NCI-H524 (cell line): ENCODE results near the gene SLC41A3.
"Not testable (repeated sequence)": the region's sequence is repeated elsewhere in the genome, so short reads cannot be mapped to it uniquely, and the experiment has no call there.

ENCODE experiments used
- DNase-seq, 2 experiments: peaks; one replicate each; lab custom pipeline; 2025; lab: John Stamatoyannopoulos, UW

Gene SLC41A3

DNA sequence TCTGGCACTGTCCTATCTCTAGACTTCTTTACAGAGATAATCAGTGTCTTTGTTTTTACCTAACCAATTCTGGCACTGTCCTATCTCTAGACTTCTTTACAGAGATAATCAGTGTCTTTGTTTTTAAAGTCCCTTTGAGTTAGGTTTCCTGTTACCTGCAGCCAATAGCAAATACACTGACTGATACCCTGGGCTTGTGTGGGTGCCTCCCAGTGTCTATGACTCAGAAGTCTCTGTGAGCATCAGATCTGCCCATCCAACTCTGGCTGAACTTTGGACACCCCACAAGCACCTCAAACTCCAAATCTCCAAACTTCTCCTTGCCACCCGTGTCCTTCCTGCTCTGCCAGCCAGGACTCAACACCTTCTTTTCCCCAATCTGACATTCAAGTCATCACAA lies 30.4 kb downstream of the SLC41A3 start:
- no peak for DNase-seq

DNA sequence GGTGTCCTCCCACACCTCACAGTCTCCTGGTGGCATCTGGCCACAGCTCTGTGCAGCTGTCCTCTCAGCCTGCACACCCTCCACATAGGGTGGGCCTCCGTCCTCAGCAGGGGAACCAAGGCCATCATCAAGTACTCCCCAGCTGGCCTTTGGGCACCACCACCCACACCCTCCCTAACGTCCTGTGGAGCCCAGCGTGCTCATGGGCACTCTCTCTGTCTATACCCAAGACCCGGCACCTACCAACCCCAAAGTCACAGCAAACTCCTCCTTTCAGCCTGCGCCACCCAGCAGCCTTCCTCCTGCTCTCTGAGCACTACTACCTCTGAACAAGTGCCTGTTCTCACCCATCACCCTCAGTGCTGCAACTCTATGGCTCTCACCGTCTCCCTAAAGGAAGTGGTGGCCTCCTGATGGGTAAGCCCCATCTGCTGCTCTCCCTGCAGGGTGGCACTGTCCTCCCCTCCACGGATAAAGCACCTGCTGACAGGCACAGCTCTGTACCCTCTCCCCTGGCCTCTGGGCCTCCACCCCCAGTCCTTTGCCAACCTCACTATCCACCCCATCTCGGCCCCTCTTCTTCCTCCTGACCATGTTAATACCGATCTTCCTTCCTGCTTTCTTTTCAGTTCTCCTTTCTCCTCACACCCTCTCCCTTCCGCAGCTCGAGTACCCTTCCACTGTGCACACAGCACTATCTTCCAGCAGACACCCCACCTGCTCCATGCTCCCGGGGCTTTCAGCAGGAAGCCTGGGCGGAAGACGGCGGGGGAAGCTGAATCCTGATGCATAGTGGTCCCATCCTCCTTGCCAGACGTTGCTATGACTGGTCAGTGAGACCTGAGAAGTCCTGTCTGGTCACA lies 31.5 kb downstream of the SLC41A3 start:
- no peak for DNase-seq

- DNase-seq: no peak
These were observed 32.2 kb downstream of the SLC41A3 start for GRCh38 chr3:126051741-126052140.

DNA sequence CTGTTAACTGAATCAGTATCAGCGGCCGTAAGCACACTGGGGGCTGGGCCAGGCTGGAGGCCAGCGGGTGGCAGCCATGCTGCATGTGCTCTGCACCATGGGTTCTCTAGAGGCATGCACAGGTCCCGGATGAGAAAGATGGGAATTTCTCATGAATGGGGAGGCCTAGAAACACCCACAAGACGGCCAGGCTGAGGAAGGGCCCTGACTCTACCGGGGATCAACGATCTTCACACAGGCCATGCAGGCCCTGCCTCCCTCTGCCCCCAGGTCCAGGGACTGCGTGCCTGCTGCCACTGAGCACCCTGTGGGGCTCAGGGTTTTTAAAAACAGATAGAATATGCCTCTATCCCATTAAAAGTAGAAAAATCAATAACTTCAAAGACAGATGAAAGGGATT lies 32.7 kb downstream of the SLC41A3 start:
- no peak for DNase-seq

DNA sequence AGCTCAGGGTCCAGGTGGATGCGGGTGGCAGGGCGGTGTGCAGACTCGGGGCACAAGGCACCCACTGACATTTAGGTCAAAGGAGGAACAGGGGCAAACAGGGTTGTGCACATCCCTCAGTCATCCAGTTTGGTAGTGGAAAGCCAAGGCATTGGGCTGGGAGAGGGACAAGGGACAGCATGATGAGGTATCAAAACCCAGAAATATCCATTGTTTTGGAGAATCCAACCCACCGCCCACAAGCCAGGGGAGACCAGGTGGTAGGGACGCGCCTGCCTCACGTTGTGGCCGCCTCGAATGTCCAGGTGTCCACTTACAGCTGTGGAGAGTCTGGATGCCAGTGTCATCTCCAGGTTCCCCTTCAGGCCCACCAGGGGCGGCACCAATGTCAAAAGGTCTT lies 33.3 kb downstream of the SLC41A3 start:
- DNase-seq: no peak

DNA sequence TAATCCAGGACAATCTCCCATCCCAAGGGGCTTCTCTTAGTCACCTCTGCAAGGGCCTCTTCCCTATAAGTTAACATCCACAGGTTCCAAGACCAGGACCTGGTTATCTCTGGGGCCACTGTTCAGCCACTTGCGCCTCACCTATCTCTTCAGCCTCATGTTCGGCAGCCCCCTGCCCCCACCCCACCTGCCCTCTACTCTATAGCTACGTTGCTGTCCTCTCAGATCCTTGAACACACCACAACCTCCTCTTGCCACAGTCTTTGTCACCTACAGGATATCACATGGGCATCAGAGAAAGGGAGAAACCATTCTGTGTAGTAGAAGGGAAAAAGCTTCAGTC lies 33.9 kb downstream of the SLC41A3 start:
- no peak for DNase-seq

- no peak for DNase-seq
These were observed 34.5 kb downstream of the SLC41A3 start for GRCh38 chr3:126049289-126050049.

DNA sequence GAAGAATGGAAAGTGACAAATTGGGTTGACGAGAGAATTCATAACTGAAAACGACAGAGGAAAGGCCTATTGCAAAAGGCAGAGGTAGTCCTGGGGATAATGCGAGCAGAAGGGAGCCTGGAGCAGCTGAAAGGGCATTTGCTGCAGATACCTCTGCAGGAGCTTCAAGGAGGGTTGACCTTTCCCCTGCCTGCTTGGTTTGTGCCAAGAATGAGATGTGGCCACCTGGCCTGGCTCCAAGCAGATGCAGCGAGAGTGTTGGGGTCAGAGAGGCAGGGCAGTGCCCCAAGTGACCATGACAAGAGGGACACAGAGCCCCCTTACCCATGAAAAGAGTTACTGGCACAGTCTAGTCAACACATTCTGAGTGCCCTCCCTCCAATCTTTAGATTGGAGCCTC lies 43.5 kb downstream of the SLC41A3 start:
- DNase-seq: no peak

DNA sequence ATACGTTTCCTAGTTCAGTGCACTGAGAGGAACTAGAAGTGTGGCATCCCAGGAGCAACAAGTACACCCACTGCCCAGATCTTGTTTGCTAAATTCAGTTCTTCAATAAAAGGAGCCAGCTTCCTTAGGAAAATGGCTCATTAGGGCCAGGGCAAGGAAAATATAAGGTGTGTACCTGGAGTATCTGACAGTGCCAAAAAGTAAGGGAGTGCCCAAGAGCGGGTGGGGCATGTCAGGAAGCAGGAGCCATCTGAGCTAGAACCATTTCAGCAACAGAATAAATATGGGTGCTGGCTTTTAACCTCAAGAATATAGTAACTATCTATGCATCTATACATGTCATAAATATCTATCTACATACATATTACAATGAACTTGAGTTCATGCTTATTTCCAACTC lies 44.1 kb downstream of the SLC41A3 start:
- DNase-seq: no peak

GRCh38 chr3:126038791-126039190 lies 45.1 kb downstream of the SLC41A3 start:
- not testable (repeated sequence) for DNase-seq

GRCh38 chr3:126036056-126036549 lies 47.8 kb downstream of the SLC41A3 start:
- DNase-seq: no peak

- no peak for DNase-seq
These were observed 48.4 kb downstream of the SLC41A3 start for GRCh38 chr3:126035362-126036050.

GRCh38 chr3:126034481-126035361 lies 49.2 kb downstream of the SLC41A3 start:
- DNase-seq: no peak

DNA sequence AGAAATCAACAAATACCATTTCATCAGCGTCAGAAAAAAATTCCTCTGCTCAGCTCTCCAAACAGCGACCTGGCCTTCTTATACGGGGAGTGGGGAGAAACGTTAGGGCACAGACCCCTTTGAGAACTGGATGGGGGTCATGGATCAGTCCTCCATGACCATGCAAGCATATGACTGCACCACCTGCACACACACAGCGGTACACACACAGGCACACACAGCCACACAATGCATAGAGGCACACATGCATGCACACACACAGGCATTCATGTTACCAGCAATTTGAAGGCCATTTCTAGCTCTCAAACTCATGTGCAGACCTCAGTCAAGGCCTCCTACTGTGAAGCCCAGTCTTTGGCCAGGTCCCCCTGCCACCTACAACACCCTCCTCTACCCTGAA lies 50.2 kb downstream of the SLC41A3 start:
- no peak for DNase-seq

- DNase-seq: no peak
These were observed 50.7 kb downstream of the SLC41A3 start for GRCh38 chr3:126033051-126033745.

DNA sequence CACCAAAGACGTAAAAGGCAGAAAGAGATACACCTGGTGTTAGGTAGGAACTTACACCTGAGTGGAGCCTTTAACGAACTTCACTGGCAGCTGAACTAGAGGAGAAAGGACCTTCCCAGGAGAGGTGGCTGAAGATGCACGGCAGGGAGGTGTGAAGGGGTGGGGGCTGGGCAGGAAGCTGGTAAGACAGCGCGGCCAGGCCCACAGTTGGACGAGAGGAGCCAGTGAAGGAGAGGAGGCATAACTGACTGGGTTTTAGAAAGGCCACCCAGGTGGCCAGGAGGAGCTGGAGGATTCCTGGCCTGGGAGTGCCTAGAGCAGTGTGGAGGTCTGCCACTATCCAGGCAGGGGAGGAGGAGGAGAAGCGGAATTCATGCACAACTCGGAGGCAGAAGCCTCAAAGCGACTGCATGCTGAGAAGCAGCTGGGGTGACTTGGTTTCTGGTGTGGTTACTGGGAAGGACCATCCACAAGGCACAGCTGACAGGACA lies 51.9 kb downstream of the SLC41A3 start:
- DNase-seq: no peak

- DNase-seq: peak; percentile 12 to 35
These were observed 53.5 kb downstream of the SLC41A3 start for GRCh38 chr3:126030455-126030854.

DNA sequence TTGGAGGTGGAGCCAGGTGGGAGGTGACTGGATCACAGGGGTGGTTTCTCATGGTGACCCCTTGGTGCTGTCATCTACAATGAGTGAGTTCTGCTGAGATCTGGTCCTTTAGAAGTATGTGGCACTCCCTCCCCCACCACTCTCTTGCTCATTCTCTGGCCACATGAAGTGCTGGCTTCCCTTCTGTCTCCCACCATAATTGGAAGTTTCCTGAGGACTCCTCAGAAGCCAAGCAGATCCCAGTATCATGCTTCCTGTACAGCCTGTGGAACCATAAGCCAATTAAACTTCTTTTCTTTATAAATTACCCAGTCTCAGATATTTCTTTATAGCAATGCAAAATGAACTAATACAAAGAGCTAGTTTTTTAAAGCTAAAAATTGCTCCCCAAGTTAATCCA lies 54.7 kb downstream of the SLC41A3 start:
- no peak for DNase-seq

- no peak for DNase-seq
These were observed 55.8 kb downstream of the SLC41A3 start for GRCh38 chr3:126028096-126028495.

GRCh38 chr3:126026761-126027160 lies 57.2 kb downstream of the SLC41A3 start:
- no peak for DNase-seq

GRCh38 chr3:126026277-126026751 lies 57.6 kb downstream of the SLC41A3 start:
- DNase-seq: no peak
